Stomach (tissue), 4 donors: ENCODE measurements around the gene CNTNAP4.

Experiments
- POLR2AphosphoS5 ChIP-seq, 3 donors: sonication (generic); formaldehyde crosslinking; IDR thresholded peaks; one replicate each; pipeline ENCODE4 v1.6.1; 2016; ENCODE audit warnings: antibody characterized with exemption in 3 of 3
- TF ChIP-seq, protein P1 (sequence below), 7 experiments: fragments of 450-650 bp in 4 of 7; fragments of 200-600 bp in 3 of 7; sonication (generic) in 3 of 7; IDR thresholded peaks; one replicate each; pipeline ENCODE4 v1.5.1; 2016 to 2019; ENCODE audit warnings: antibody characterized with exemption in 7 of 7, control low read depth in 2 of 7, mild to moderate bottlenecking in 1 of 7

DNA sequence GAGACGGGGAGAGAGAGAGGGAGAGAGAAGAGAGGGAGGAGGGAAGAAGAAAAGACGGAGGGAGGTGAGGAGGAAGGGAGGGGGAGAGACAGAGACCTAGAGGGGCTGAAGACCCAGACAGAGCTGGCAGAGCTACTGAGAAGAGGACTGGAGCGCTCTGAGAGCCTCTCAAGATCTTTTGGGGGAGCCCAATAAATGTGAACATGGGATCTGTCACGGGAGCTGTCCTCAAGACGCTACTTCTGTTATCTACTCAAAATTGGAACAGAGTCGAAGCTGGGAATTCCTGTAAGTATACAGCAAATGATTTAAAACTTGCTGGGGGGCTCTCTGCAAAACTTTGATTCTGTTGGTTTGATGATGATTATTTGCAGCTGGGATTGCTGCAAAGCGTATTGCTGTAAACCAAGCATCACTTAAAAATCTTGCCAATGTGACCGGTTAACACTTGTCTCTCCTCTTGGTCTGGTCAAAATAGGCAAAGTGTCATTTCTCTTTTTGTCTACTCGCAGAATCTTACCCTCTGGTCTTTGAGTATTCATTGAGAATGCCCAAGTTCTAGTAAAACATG lies 344 bp downstream of the CNTNAP4 start:
- TF ChIP-seq, protein P1, sequence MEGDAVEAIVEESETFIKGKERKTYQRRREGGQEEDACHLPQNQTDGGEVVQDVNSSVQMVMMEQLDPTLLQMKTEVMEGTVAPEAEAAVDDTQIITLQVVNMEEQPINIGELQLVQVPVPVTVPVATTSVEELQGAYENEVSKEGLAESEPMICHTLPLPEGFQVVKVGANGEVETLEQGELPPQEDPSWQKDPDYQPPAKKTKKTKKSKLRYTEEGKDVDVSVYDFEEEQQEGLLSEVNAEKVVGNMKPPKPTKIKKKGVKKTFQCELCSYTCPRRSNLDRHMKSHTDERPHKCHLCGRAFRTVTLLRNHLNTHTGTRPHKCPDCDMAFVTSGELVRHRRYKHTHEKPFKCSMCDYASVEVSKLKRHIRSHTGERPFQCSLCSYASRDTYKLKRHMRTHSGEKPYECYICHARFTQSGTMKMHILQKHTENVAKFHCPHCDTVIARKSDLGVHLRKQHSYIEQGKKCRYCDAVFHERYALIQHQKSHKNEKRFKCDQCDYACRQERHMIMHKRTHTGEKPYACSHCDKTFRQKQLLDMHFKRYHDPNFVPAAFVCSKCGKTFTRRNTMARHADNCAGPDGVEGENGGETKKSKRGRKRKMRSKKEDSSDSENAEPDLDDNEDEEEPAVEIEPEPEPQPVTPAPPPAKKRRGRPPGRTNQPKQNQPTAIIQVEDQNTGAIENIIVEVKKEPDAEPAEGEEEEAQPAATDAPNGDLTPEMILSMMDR (IDR thresholded peaks at IDR 0.05): no peak
- TF ChIP-seq POLR2AphosphoS5 (IDR thresholded peaks at IDR 0.05): no peak
